GM19193 (cell line): ENCODE measurements around the gene FRK.
A peak's percentile ranks its signal among the peaks of the same experiment; 100 is the strongest.

Source experiments
- POLR2A ChIP-seq: IDR thresholded peaks from 4 replicates; pipeline ENCODE4 v1.6.1; 2011; ENCODE audit not compliant: insufficient read depth, insufficient read length; ENCODE audit errors: extremely low read depth

Gene FRK

GRCh38 chr6:116083052-116083451 is 22.4 kb upstream of the FRK start:
- no peak for TF ChIP-seq POLR2A

DNA sequence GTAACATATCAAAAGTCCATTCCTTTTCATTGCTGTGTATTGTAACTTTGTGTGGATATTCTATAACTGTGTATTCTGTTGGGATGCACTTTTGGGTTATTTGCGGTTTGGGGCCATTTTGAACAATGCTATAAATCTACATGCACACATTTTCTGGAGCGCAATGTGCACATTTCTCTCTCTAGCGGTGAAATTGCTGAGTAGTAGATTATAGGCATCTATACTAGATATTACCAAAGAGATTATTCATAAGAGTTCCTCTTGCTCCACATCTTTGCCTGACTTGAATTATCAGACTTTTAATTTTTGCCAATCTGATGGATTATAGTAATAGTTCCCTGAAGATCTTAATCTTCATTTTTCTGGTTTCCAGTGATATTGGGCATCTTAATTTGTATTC is 18.3 kb upstream of the FRK start:
- TF ChIP-seq POLR2A: no peak

DNA sequence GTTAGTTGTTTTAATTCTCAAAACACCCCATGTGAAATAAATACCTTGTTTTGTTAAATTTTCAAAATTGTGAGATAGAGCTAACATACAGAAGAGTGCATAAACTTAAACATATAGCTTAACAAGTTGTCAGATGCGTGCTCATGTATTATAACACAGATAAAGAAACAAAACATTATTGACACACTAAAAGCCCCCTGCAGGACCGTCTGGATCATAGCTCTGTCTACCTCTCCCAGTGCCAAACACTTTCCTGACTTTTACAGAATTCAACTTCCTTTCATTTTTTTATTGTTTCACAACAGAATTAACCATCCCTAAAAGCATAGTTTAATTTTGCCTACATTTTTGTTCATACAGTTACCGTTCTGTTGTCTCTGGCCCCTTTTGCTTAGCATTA is 17.8 kb upstream of the FRK start:
- no peak for TF ChIP-seq POLR2A

DNA sequence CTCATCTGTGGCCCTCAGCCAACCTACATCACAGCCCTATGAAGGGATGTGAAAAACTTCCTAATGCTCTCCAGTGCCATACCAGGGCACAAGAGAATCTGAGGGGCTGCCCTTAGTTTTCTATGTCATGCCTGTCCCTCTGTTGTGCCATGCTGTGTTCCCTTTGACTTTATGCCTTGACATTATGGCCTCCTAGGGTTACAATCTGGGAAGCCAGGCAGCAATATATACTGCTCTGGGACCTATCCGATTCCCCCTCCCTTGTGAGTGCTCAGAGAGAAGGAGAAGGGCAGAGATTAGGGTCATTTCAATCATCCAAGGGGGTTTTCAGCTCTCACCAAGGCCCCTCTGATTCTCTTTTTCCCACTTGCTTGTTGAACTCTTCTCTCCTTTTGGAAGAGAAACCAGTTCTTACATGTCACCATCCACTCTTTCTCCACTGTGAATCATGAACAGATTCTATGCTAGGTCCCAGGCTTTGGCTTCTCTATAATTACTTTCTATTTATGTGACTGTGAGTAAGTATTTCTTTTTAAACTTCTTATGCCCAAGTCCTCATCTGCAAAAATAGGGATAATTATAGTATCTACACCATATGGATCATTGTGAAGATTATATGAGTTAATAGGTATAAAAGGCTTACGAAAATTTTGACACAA is 14.2 kb upstream of the FRK start:
- no peak for TF ChIP-seq POLR2A

DNA sequence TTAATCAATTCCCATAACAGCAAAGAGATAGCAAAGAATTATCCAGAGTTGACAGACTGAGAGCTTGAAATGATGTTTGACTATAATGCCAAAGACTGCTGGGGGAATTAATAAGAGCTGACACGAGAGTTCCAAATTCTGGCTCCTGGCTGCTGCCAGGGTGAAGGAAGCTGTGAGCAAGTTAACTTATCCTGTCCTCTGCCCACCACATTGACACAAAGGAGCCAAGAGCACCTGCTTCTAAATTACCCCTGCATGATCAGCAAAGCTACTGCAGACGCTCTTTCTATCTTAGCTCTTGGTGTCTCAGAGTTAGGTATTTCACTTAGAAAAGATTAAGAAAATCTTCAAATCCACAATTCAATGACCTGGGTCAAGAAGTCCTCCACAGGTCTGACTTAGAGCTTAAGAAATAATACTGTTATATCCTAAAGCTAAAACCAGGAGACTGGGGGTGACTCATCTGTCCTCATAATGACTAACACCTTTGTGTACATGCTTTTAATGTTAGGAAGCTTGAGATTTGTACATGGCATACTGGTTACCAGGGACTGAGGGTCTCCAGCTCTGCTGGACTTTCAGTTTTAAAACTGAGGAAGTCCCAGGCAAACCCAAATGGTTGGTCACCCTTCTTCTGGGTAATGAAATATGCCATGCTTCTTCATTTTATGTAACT is 13.2 kb upstream of the FRK start:
- TF ChIP-seq POLR2A: no peak

GRCh38 chr6:116072368-116072767 is 11.7 kb upstream of the FRK start:
- no peak for TF ChIP-seq POLR2A

- no peak for TF ChIP-seq POLR2A
These were observed 10.1 kb upstream of the FRK start for GRCh38 chr6:116070616-116071389.

GRCh38 chr6:116070101-116070500 is 9.4 kb upstream of the FRK start:
- TF ChIP-seq POLR2A: no peak

DNA sequence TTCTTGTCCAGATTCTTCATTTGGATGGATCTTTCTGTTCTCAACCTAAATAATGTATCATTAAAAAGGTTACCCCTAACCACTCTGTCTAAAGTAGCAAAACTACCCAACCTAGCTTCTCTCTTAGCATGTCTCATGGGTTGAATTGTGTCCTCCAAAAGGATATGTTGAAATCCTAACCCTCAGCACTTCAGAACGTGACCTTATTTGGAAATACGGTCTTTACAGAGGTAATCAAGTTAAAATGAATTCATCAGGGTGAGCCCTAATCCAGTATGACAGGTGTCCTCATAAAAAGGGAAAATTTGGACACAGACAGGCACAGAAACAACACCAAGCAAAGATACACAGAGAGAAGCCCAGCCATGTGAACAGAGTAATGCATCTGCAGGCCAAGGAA is 6.1 kb upstream of the FRK start:
- TF ChIP-seq POLR2A: no peak

GRCh38 chr6:116064666-116065065 is 4.0 kb upstream of the FRK start:
- no peak for TF ChIP-seq POLR2A

DNA sequence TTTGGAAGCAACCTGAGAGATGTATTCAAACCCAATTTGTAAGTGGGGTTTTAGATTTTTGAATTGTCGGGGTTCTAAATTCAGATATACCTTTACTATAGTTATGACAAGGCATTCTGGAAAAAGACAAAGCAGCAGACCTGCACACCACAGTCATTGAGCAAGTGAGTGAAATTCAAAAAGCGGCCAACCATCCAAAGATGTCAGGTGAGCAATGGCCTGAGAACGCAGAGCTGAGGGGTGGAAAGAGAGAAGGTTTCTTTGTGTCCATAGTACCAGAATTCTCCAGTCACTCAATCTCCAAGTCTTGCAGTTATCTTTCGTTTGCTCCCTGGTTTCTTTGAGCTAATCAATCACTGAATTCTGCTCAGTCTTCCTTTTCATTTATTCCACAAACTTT is 1.8 kb upstream of the FRK start:
- TF ChIP-seq POLR2A: no peak

DNA sequence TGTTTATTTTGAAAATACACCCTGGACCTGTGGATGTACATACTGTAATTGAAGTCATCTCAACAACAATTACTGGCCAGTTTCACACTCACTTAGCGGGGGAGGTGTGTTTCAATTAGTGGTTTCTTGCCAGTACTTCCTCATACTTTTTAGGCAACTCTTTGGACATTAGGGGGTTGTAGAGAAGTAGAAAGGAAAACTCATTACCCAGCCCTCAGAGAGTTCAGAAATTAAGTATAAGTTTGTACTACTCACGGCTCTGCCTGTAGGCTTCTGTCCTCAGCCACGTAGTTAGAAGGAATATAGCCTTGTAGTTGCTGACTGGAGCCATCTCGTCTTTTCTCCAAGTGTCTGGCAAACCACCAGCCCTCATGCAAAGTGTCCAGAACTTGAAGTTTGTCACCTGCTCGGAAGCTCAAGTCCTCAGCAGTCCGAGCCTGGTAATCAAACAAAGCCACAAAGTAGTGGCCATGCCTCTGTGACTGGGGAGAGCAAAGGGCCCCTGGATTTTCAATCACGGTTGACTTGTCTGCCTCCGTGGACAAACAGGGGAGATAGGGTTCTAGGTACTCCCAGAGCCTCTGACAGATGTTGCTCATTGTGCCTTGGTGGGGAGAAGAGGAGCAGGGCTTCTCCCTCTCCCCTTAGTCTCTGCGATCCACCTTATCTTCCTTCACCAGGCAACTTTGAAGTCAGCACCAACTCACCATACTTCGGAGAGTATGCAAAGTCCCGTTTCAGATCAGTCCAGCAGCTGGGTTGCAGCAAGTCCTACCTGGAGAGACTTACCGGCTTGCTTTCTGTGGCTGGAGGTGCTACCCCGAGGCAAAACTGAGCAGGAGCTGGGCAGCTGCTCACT is 749 bp downstream of the FRK start:
- peak; percentile 26 for TF ChIP-seq POLR2A

- TF ChIP-seq POLR2A: no peak
These were observed 2.9 kb downstream of the FRK start for GRCh38 chr6:116057766-116058165.

DNA sequence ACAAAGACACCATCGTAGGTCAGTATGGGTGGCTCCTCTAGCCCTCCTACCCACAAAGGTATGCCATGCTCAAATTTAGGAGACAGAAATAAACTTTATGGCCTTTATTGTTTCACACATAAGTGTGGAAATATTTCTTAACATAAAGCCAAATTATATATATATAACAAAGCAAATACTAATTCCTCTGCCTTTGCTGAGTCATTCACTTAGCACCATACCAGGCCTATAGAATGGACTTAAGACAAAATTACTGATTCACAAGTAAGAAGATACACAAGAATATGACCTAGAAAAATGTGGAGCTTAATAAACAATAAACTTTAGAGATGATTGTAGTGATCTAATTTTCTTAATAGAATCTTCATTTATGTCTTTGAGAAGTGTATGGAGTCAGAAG is 5.2 kb downstream of the FRK start:
- no peak for TF ChIP-seq POLR2A

GRCh38 chr6:116051244-116051643 is 9.4 kb downstream of the FRK start:
- no peak for TF ChIP-seq POLR2A
